Muscle layer of duodenum (tissue), 2 donors: ENCODE results near the gene PHIP.
"Not testable (repeated sequence)": the region's sequence is repeated elsewhere in the genome, so short reads cannot be mapped to it uniquely, and the experiment has no call there.

Experiments used
- H3K27ac ChIP-seq: one replicate; pipeline ENCODE4 v1.7.0; 2013; ENCODE audit warnings: mild to moderate bottlenecking, low read length
- H3K27me3 ChIP-seq: one replicate; pipeline ENCODE4 v1.7.0; 2013; ENCODE audit warnings: low read depth, mild to moderate bottlenecking, control low read depth, low read length
- H3K36me3 ChIP-seq, 2 donors: one replicate each; pipeline ENCODE4 v1.7.0; 2013; ENCODE audit warnings: low read length in 2 of 2, control low read depth in 1 of 2, mild to moderate bottlenecking in 1 of 2; ENCODE audit not compliant: insufficient read depth in 2 of 2, control insufficient read depth in 1 of 2
- H3K4me1 ChIP-seq, 2 donors: one replicate each; pipeline ENCODE4 v1.7.0; 2013; ENCODE audit warnings: low read length in 2 of 2, mild to moderate bottlenecking in 2 of 2, control low read depth in 1 of 2, moderate library complexity in 1 of 2; ENCODE audit not compliant: insufficient read depth in 2 of 2, control insufficient read depth in 1 of 2
- H3K4me3 ChIP-seq, 2 donors: one replicate each; pipeline ENCODE4 v1.7.0; 2013; ENCODE audit warnings: low read length in 2 of 2, low read depth in 1 of 2, mild to moderate bottlenecking in 1 of 2
- H3K9me3 ChIP-seq, 2 donors: one replicate each; pipeline ENCODE4 v1.7.0; 2013; ENCODE audit warnings: low read length in 2 of 2, control low read depth in 1 of 2, mild to moderate bottlenecking in 1 of 2; ENCODE audit not compliant: control insufficient read depth in 1 of 2
- donor health status: healthy.

PHIP gene

GRCh38 chr6:78921168-78921567 lies 156.9 kb downstream of the PHIP start:
- not testable (repeated sequence) for H3K4me1 ChIP-seq, H3K27ac ChIP-seq, H3K27me3 ChIP-seq, H3K36me3 ChIP-seq, H3K4me3 ChIP-seq
- peaks cover 0 to 13% of the 10 kb centered on the region in 2 donors for H3K9me3 ChIP-seq

- H3K9me3 ChIP-seq = peaks cover 0 to 8% of the 10 kb centered on the region in 2 donors
- H3K4me3 ChIP-seq = no peak overlapping the region
- no peaks in the 10 kb centered on the region for H3K27me3 ChIP-seq
- no peaks in the 10 kb centered on the region for H3K36me3 ChIP-seq
- H3K4me1 ChIP-seq = no peaks in the 10 kb centered on the region
- no peak overlapping the region for H3K27ac ChIP-seq
Observed at GRCh38 chr6:78917788-78918187, 160.3 kb downstream of the PHIP start.

- Histone ChIP-seq H3K4me3 (no peak overlapping the region), H3K27me3 (no peaks in the 10 kb centered on the region), H3K36me3 (no peaks in the 10 kb centered on the region), H3K4me1 (no peaks in the 10 kb centered on the region), H3K9me3 (peaks cover 0 to 8% of the 10 kb centered on the region in 2 donors), H3K27ac (no peak overlapping the region)
Observed at GRCh38 chr6:78916411-78916810, 161.6 kb downstream of the PHIP start.

GRCh38 chr6:78911218-78911940 lies 166.7 kb downstream of the PHIP start:
- H3K27me3 ChIP-seq = no peaks in the 10 kb centered on the region
- peaks cover 4 to 9% of the 10 kb centered on the region in 2 donors for H3K4me1 ChIP-seq
- H3K9me3 ChIP-seq = no peaks in the 10 kb centered on the region
- no peak overlapping the region for H3K27ac ChIP-seq
- H3K4me3 ChIP-seq = peak overlapping the region in 1 of 2 donors; percentile 35
- H3K36me3 ChIP-seq = no peaks in the 10 kb centered on the region

- H3K4me1 ChIP-seq = peaks cover 4 to 9% of the 10 kb centered on the region in 2 donors
- peak overlapping the region; percentile 35 to 62 for H3K4me3 ChIP-seq
- no peak overlapping the region for H3K27ac ChIP-seq
- no peaks in the 10 kb centered on the region for H3K36me3 ChIP-seq
- H3K9me3 ChIP-seq = no peaks in the 10 kb centered on the region
- no peaks in the 10 kb centered on the region for H3K27me3 ChIP-seq
Observed at GRCh38 chr6:78910591-78911171, 167.4 kb downstream of the PHIP start.

GRCh38 chr6:78910010-78910409 lies 168.0 kb downstream of the PHIP start:
- H3K27me3 ChIP-seq = no peaks in the 10 kb centered on the region
- peak overlapping the region; percentile 35 to 62 for H3K4me3 ChIP-seq
- H3K27ac ChIP-seq = no peak overlapping the region
- peaks cover 4 to 9% of the 10 kb centered on the region in 2 donors for H3K4me1 ChIP-seq
- no peaks in the 10 kb centered on the region for H3K9me3 ChIP-seq
- H3K36me3 ChIP-seq = no peaks in the 10 kb centered on the region

GRCh38 chr6:78909391-78909790 lies 168.7 kb downstream of the PHIP start:
- Histone ChIP-seq H3K4me1 (peaks cover 4 to 9% of the 10 kb centered on the region in 2 donors), H3K4me3 (no peak overlapping the region), H3K27ac (no peak overlapping the region), H3K36me3 (no peaks in the 10 kb centered on the region), H3K9me3 (no peaks in the 10 kb centered on the region), H3K27me3 (no peaks in the 10 kb centered on the region)

- no peak overlapping the region for H3K4me3 ChIP-seq
- H3K4me1 ChIP-seq = peaks cover 4 to 9% of the 10 kb centered on the region in 2 donors
- H3K36me3 ChIP-seq = peaks cover 0 to 6% of the 10 kb centered on the region in 2 donors
- H3K27me3 ChIP-seq = no peaks in the 10 kb centered on the region
- H3K27ac ChIP-seq = no peak overlapping the region
- no peaks in the 10 kb centered on the region for H3K9me3 ChIP-seq
Observed at GRCh38 chr6:78908621-78909020, 169.4 kb downstream of the PHIP start.

- H3K27me3 ChIP-seq = no peaks in the 10 kb centered on the region
- no peak overlapping the region for H3K4me3 ChIP-seq
- no peaks in the 10 kb centered on the region for H3K4me1 ChIP-seq
- H3K36me3 ChIP-seq = peaks cover 7% of the 10 kb centered on the region in 2 donors
- no peak overlapping the region for H3K27ac ChIP-seq
- no peaks in the 10 kb centered on the region for H3K9me3 ChIP-seq
Observed at GRCh38 chr6:78896227-78896626, 181.8 kb downstream of the PHIP start.

GRCh38 chr6:78889901-78890300 lies 188.2 kb downstream of the PHIP start:
- H3K27ac ChIP-seq, H3K27me3 ChIP-seq, H3K4me3 ChIP-seq, H3K9me3 ChIP-seq, H3K4me1 ChIP-seq: not testable (repeated sequence)
- peaks cover 0 to 10% of the 10 kb centered on the region in 2 donors for H3K36me3 ChIP-seq
